GM18870 (cell line): ENCODE data around the gene KAZN.

Experiments used
- ATAC-seq: cut with Tn5 transposase; IDR thresholded peaks from one replicate; pipeline ENCODE4 v1.9.1; 2021; ENCODE audit warnings: moderate library complexity; ENCODE audit not compliant: unreplicated experiment

The KAZN gene

DNA sequence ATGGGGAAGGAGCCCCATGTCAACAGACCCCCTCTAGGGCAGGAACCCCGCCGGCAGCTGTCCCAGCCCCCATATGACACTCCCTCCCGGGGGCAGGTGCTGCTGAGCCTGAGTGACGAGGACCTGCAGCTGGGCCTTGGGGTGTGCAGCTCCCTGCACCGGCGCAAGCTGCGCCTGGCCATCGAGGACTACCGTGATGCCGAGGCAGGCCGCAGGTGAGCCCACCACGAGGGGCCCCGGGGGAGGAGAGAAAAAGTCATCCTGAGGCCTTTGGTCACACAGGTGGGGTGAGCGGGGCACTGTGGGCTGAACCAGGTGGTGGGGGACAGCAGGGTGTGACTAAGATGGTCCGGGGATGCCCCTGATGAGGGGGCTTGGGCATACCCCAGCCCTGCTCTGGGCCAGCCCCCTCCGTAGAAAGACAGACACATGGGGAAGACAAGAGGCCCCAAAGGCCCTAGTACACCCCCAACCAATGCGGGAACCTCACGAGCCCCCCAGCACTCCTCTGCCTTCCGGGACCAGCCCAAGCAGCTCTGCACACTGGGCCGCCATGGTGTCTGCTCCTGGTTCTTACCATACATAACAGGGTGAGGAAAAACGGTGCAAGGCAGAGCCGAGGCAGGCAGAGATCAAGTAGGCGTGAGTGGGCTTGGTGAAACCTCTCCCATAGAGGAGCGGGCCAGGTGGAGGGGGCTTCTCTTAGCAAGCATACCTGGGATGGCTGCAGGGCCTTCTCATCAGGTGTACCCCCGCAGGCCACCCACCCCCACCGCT lies 496.4 kb downstream of the KAZN start:
- no peak for ATAC-seq

GRCh38 chr1:15095496-15095875 lies 497.0 kb downstream of the KAZN start:
- no peak for ATAC-seq

DNA sequence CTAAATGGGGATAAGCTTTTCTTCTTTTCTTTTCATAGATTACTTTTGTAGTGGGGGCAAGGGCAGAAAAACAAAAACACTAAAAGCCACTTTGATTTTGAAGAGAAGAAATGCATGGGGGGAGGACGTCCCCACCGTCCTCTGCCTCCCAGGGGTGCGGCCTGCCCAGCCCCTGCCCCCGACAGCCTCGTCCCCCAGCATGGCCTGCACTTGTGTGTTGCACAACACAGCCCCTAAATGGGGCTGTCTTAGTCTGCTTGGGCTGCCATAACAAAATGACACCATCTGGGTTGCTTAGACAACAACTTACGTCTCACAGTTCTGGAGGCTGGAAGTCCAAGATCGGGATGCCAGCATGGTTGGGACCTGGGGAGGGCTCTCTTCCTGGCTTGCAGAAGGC lies 497.8 kb downstream of the KAZN start:
- no peak for ATAC-seq

DNA sequence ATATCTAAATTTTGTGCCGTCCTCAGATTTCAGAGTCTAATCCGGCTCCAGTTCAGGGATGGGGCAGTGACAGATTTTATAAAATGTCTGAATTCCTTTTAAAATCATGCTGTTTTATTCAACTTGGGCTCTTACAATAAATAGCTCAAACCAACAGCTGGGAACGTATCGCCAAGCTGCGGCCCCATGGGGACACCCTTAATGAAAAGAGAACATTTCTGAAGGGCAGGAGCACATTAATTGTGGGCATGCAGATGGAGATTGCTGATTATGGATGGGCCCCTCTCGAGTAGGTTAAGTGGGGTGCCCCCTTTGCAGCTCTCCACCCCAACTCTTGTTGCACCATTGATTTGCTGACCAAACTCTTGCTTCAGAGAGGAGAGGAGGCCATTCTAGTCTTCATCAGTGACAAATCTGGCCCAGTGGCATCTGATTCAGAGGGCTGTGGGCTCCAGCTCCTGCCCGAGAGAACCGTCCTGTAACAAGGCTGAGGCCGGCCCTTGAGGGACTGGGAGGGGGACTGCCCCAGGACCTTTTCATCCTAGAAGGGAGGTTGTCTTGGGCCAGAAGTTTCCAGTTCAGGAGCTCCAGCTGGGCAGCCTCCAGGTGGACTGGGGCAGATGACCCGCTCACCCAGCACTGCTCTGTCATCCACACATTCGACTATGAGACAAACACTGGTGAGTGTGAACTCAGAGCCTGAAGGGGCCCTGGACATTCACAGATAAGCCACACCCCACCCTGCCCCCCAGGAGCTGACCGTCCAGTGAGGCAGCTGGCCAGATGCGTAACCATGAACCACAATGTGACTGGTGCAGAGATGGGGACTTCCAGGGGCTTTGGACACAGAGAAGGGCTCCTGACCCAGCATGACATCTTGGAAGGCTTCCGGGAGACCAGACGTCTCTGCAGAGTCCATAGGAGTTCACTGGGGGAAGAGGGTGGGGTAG lies 500.0 kb downstream of the KAZN start:
- no peak for ATAC-seq

DNA sequence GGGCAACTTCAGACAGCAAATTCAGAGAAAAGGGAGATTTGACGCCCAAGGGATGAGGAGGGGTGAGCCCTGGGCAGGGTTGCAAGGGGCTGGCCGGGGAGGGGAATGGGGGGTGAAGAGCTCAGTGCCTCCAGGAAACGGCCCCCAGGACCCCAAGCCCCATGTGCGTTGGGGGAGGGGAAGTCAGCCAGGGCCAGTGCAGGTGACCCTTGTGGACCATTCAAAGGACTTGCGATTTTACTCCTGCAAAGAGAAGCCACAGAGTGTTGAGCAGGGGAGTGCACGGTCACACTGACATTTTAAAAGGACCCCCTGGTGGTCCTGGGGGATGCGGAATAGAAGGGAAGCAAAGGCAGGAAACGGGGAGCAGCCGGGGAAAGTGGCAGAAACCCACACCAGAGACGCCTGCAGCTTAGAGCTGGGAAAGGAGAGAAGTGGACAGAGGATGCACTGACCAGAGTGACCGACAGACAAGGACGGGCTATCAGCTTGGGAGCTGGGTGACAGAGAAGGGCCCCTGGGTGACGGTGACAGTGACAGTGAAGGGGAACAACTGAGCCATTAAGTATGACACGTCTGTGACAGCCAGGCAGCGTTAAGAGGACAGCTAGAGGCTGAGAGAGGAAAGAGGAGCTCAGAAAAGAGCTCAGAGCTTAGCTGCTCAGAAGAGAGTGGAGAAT lies 501.1 kb downstream of the KAZN start:
- no peak for ATAC-seq

DNA sequence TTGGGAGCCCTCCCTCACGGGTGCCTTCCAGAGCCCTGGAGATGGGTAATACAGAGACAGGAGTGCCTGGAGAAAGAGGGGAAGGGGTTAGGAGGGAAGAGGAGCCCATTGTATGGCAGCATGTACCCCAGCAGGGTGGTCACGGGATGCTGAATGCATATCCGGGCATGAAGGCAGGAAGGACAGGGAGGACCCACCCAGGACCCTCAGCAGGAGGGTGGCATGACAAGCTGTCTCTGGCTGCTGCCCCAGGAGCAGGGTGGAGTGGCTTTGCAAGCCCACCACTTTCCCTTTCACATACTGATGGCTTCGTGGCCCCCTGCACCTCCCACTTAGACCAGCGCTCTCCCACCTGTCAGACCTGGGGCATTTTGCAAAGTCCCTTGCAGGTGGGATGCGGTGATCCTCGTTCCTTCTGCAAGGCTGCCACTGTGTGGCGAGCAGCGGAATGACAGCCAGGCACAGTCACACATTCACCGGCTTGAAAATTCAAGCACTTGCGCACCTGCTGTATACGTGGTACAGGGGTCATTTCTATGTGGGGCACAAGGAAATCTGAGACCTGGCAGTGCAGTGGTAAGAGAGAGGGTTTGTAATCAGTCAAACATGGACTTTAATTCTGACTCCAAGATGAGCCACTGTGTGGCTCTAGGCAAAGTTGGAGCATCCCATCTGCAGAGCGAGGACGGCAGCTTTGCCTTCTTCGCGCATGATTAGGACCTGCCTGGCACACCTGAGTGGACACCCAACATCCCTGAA lies 501.8 kb downstream of the KAZN start:
- ATAC-seq, result no peak

GRCh38 chr1:15100880-15101760 lies 502.6 kb downstream of the KAZN start:
- no peak for ATAC-seq

GRCh38 chr1:15101801-15102200 lies 503.3 kb downstream of the KAZN start:
- ATAC-seq, result no peak

- no peak for ATAC-seq
Observed at GRCh38 chr1:15102646-15103045, 504.2 kb downstream of the KAZN start.

- ATAC-seq, result no peak
Observed at GRCh38 chr1:15103211-15103610, 504.7 kb downstream of the KAZN start.

DNA sequence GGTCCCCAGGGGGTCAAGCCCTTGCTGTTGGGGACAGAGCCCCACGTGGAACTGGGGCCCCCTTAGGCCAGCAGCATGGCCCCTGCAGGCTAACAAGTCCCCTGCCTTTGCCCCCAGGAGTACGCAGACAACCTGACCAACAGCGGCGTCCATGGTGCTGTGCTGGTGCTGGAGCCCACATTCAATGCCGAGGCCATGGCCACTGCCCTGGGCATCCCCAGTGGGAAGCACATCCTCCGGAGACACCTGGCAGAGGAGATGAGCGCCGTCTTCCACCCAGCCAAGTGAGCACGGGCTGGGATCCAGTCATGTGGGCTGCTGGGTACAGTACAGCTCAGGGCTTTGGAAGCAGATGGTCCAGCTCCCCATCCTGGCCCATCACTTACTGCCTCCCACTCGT lies 505.4 kb downstream of the KAZN start:
- ATAC-seq, result no peak

DNA sequence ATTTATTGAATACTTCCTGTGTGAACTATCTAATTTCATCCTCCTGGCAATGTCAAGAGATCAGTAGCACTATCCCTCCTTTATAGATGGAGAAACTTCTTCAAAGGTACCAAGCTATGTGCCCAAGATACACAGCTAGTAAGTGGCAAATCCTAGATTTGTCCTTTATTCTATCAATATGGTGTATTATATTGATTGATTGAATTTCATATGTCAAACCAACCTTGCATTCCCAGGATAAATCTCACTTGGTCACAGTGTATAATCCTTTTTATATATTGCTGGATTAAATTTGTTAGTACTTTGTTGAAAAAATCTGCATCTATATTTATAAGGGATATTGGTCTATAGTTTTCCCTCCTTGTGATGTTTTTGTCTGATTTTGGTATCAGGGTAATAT lies 506.3 kb downstream of the KAZN start:
- ATAC-seq, result no peak

DNA sequence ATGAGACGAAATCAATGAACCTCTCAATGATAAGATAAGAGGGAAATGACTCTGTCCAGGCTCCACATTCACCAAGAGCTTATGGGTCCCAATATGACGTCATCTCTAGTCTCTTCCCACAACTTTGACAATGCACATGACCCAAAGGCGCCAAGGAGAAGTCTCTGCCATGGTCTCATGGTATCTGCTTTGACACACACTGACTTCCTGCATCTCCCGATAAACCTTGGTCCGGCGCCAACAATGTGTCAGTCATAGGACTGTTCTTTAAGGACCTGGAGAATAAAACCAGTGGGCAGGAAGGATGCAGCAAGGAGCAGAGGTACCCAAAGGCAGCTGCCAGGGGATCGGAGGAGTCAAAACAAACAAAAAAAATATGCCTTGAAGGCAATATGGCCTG lies 508.1 kb downstream of the KAZN start:
- no peak for ATAC-seq

DNA sequence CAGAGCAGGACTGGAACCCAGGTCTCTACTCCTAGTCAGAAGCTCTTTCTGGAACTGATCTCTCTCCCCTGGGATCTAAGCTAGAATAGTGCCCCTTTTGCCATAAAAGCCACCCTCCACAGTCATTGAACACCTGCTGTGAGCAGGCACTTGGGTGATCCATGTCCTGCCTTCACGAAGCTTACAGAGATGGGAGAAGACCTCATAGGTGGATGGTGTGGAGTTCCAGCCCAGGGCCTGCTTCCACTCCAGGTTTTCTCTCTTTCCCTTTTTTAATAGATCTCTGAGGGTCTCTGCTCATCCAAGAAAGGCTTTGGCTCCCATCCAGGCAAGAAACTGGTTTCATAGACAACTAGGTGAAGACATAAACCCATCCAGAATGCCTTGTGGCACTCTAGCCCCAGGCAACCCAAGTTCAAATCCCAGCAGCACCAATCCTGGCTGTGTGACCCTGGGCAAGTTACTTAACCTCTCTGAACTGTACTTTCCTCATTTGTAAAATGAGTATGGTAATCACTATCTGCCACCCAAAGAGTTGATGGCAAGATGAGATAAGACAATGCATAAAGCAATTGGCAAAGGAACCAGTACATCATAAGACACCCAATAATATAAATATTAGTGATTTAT lies 508.7 kb downstream of the KAZN start:
- ATAC-seq, result no peak

GRCh38 chr1:15107911-15108310 lies 509.4 kb downstream of the KAZN start:
- ATAC-seq, result no peak

DNA sequence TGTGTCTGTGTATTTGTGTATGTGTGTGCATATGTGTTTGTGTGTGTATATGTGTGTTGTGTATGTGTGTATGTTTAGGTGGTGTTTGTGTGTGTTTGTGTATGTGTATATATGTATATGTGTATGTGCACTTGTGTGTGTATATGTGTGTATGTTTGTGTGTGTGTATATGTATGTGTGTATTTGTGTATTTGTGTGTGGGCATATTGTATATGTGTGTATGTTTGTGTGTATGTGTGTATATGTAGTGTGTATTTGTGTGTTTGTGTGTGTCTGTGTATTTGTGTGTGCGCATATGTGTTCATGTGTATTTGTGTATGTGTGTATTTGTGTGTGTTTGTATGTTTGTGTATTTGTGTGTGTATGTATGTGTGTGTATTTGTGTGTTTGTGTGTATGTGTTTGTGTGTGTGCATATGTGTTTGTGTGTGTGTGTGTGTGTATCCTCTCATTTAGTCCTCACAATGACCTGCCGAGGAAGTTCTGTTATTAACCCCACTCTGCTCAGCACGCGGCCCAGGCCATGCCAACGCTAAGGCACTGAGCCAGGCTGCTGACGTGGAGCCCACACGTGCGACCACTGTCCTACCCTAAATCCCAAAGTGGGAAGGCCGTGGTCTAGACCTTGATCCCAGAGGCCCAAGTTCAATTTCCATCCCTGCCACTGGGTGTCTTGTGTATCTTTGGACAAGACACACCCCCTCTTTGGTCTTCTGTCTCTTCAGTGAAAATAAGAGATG lies 511.8 kb downstream of the KAZN start:
- no peak for ATAC-seq

- ATAC-seq, result no peak
Observed at GRCh38 chr1:15110867-15111230, 512.4 kb downstream of the KAZN start.

DNA sequence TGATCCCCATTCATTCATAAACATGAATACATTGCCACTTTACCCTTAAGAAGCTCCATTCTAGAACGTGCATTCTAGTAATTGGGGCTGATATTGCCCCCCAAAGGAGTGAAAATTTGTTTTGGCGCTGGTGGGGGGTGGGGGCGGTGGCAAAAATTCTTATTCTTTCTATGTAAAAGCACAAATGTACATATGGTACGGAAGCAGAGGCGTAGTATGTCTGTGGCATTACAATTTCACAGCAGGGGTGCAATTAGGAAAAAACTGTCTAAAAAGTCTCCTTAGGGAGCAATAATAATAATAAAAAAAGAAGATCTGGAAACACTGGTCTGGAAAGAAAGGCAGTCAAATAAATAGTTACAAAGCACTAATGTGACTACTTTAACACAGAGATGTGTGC lies 514.7 kb downstream of the KAZN start:
- no peak for ATAC-seq

- no peak for ATAC-seq
Observed at GRCh38 chr1:15114884-15115283, 516.4 kb downstream of the KAZN start.
